IgD-negative memory B cell (primary cell): ENCODE data around the gene TLK1. TPM values are rescaled to one million over a fixed set of nuclear protein-coding genes. Genes with fewer than 3 reads are reported as not detected.

Experiments used
- H3K27ac Mint-ChIP-seq, 3 donors: one replicate each; pipeline ENCODE4 v1.8.0; 2020 to 2022; ENCODE audit warnings: mild to moderate bottlenecking in 3 of 3, mixed read lengths in 3 of 3, moderate library complexity in 1 of 3
- H3K27me3 Mint-ChIP-seq: one replicate; pipeline ENCODE4 v1.8.0; 2021; ENCODE audit warnings: mixed read lengths
- H3K36me3 Mint-ChIP-seq: one replicate; pipeline ENCODE4 v1.8.0; 2020; ENCODE audit warnings: mild to moderate bottlenecking, mixed read lengths
- H3K4me1 Mint-ChIP-seq, 3 donors: one replicate each; pipeline ENCODE4 v1.8.0; 2020 to 2022; ENCODE audit warnings: mixed read lengths in 3 of 3, mild to moderate bottlenecking in 1 of 3
- H3K4me3 Mint-ChIP-seq, 4 donors: one replicate each; pipeline ENCODE4 v1.8.0; 2020 to 2022; ENCODE audit warnings: mild to moderate bottlenecking in 4 of 4, mixed read lengths in 4 of 4, moderate library complexity in 3 of 4
- H3K9me3 Mint-ChIP-seq, 3 donors: one replicate each; pipeline ENCODE4 v1.8.0; 2020 to 2021; ENCODE audit warnings: mixed read lengths in 3 of 3, mild to moderate bottlenecking in 1 of 3
- polyA plus RNA-seq: library from polyadenylated mRNA; unstranded; fragments of 300-500 nt; fragmentation: Illumina TruSeq; gene quantifications from one replicate; pipeline ENCODE4 v1.2.3, GENCODE V29; 2021

TLK1 gene
- polyA plus RNA-seq, 1 donor from 2014 or later, result 104 TPM

GRCh38 chr2:171004363-171004762, 156.3 kb downstream of the TLK1 start:
- Mint-ChIP-seq H3K27ac (no peak overlapping the region), H3K36me3 (peaks cover 6% of the 10 kb centered on the region), H3K4me3 (no peak overlapping the region), H3K4me1 (peaks cover 0 to 5% (median 3%) of the 10 kb centered on the region in 3 donors), H3K9me3 (peaks cover 0 to 4% (median 3%) of the 10 kb centered on the region in 3 donors), H3K27me3 (no peaks in the 10 kb centered on the region)

GRCh38 chr2:170999654-171000053, 161.0 kb downstream of the TLK1 start:
- H3K4me3 Mint-ChIP-seq, result no peak overlapping the region
- H3K9me3 Mint-ChIP-seq, result peaks cover 0 to 3% (median 2%) of the 10 kb centered on the region in 3 donors
- no peak overlapping the region for H3K27ac Mint-ChIP-seq
- H3K27me3 Mint-ChIP-seq, result no peaks in the 10 kb centered on the region
- peaks cover 12% of the 10 kb centered on the region for H3K36me3 Mint-ChIP-seq
- H3K4me1 Mint-ChIP-seq, result peaks cover 0 to 5% (median 3%) of the 10 kb centered on the region in 3 donors

GRCh38 chr2:170997893-170998597, 162.6 kb downstream of the TLK1 start:
- Mint-ChIP-seq H3K27ac (no peak overlapping the region), H3K36me3 (peaks cover 9% of the 10 kb centered on the region), H3K9me3 (no peaks in the 10 kb centered on the region), H3K27me3 (no peaks in the 10 kb centered on the region), H3K4me3 (no peak overlapping the region), H3K4me1 (no peaks in the 10 kb centered on the region)

- peaks cover 6% of the 10 kb centered on the region for H3K36me3 Mint-ChIP-seq
- H3K27me3 Mint-ChIP-seq, result no peaks in the 10 kb centered on the region
- no peak overlapping the region for H3K27ac Mint-ChIP-seq
- no peaks in the 10 kb centered on the region for H3K9me3 Mint-ChIP-seq
- no peak overlapping the region for H3K4me3 Mint-ChIP-seq
- H3K4me1 Mint-ChIP-seq, result peaks cover 0 to 5% (median 3%) of the 10 kb centered on the region in 3 donors
Measured at GRCh38 chr2:170996316-170996715, 164.4 kb downstream of the TLK1 start.

- no peaks in the 10 kb centered on the region for H3K9me3 Mint-ChIP-seq
- H3K4me1 Mint-ChIP-seq, result peaks cover 0 to 5% (median 4%) of the 10 kb centered on the region in 3 donors
- H3K27me3 Mint-ChIP-seq, result no peaks in the 10 kb centered on the region
- no peak overlapping the region for H3K4me3 Mint-ChIP-seq
- H3K36me3 Mint-ChIP-seq, result peaks cover 5% of the 10 kb centered on the region
- no peak overlapping the region for H3K27ac Mint-ChIP-seq
Measured at GRCh38 chr2:170991398-170992182, 169.1 kb downstream of the TLK1 start.

GRCh38 chr2:170986566-170987258, 174.0 kb downstream of the TLK1 start:
- H3K4me3 Mint-ChIP-seq, result peak overlapping the region in 1 of 4 donors; percentile 12
- peaks cover 3 to 4% (median 3%) of the 10 kb centered on the region in 3 donors for H3K4me1 Mint-ChIP-seq
- H3K27ac Mint-ChIP-seq, result peak overlapping the region in 1 of 3 donors; percentile 66
- H3K36me3 Mint-ChIP-seq, result peaks cover 5% of the 10 kb centered on the region
- no peaks in the 10 kb centered on the region for H3K27me3 Mint-ChIP-seq
- no peaks in the 10 kb centered on the region for H3K9me3 Mint-ChIP-seq

- Mint-ChIP-seq H3K36me3 (peaks cover 1% of the 10 kb centered on the region), H3K27me3 (no peaks in the 10 kb centered on the region), H3K4me1 (peaks cover 0 to 3% (median 0%) of the 10 kb centered on the region in 3 donors), H3K4me3 (no peak overlapping the region), H3K9me3 (no peaks in the 10 kb centered on the region), H3K27ac (no peak overlapping the region)
Measured at GRCh38 chr2:170985407-170985806, 175.3 kb downstream of the TLK1 start.

- H3K27ac Mint-ChIP-seq, result peak overlapping the region in 1 of 3 donors; percentile 36
- peaks cover 0 to 3% (median 0%) of the 10 kb centered on the region in 3 donors for H3K4me1 Mint-ChIP-seq
- no peaks in the 10 kb centered on the region for H3K9me3 Mint-ChIP-seq
- H3K36me3 Mint-ChIP-seq, result peaks cover 1% of the 10 kb centered on the region
- H3K27me3 Mint-ChIP-seq, result no peaks in the 10 kb centered on the region
- H3K4me3 Mint-ChIP-seq, result no peak overlapping the region
Measured at GRCh38 chr2:170984079-170984478, 176.6 kb downstream of the TLK1 start.

GRCh38 chr2:170975943-170976270, 184.8 kb downstream of the TLK1 start:
- Mint-ChIP-seq H3K9me3 (no peaks in the 10 kb centered on the region), H3K36me3 (no peaks in the 10 kb centered on the region), H3K4me1 (peaks cover 8 to 11% (median 8%) of the 10 kb centered on the region in 3 donors), H3K27ac (no peak overlapping the region), H3K4me3 (peak overlapping the region in 1 of 4 donors; percentile 45), H3K27me3 (no peaks in the 10 kb centered on the region)

GRCh38 chr2:170975127-170975942, 185.4 kb downstream of the TLK1 start:
- Mint-ChIP-seq H3K9me3 (no peaks in the 10 kb centered on the region), H3K27me3 (no peaks in the 10 kb centered on the region), H3K4me1 (peaks cover 8 to 11% (median 8%) of the 10 kb centered on the region in 3 donors), H3K36me3 (no peaks in the 10 kb centered on the region), H3K27ac (peak overlapping the region in 2 of 3 donors; percentile 51 to 73), H3K4me3 (peak overlapping the region in 2 of 4 donors; percentile 17 to 72)

- Mint-ChIP-seq H3K27ac (peak overlapping the region in 2 of 3 donors; percentile 39 to 51), H3K27me3 (no peaks in the 10 kb centered on the region), H3K9me3 (no peaks in the 10 kb centered on the region), H3K4me3 (peak overlapping the region; percentile 72 to 92 (median 78)), H3K36me3 (no peaks in the 10 kb centered on the region), H3K4me1 (peaks cover 8 to 11% (median 8%) of the 10 kb centered on the region in 3 donors)
Measured at GRCh38 chr2:170974304-170974993, 186.2 kb downstream of the TLK1 start.

GRCh38 chr2:170973492-170974303, 187.0 kb downstream of the TLK1 start:
- no peaks in the 10 kb centered on the region for H3K36me3 Mint-ChIP-seq
- H3K9me3 Mint-ChIP-seq, result no peaks in the 10 kb centered on the region
- H3K27ac Mint-ChIP-seq, result peak overlapping the region in 2 of 3 donors; percentile 29 to 84
- no peaks in the 10 kb centered on the region for H3K27me3 Mint-ChIP-seq
- peak overlapping the region; percentile 72 to 94 (median 89) for H3K4me3 Mint-ChIP-seq
- H3K4me1 Mint-ChIP-seq, result peaks cover 8 to 11% (median 8%) of the 10 kb centered on the region in 3 donors

- H3K4me1 Mint-ChIP-seq, result peaks cover 8 to 11% (median 8%) of the 10 kb centered on the region in 3 donors
- peak overlapping the region in 2 of 3 donors; percentile 54 to 80 for H3K27ac Mint-ChIP-seq
- peaks cover 3% of the 10 kb centered on the region for H3K36me3 Mint-ChIP-seq
- peak overlapping the region; percentile 72 to 86 (median 82) for H3K4me3 Mint-ChIP-seq
- no peaks in the 10 kb centered on the region for H3K9me3 Mint-ChIP-seq
- H3K27me3 Mint-ChIP-seq, result no peaks in the 10 kb centered on the region
Measured at GRCh38 chr2:170973225-170973491, 187.5 kb downstream of the TLK1 start.
